Left ventricle myocardium inferior (tissue), 1 donor: ENCODE data around the gene ABHD12. TPM values are rescaled to one million over a fixed set of nuclear protein-coding genes. Genes with fewer than 3 reads are reported as not detected.
A peak's percentile ranks its signal among the peaks of the same experiment; 100 is the strongest.

ENCODE experiments used
- DNase-seq: peaks from one replicate; pipeline ENCODE4 v3.0.0-alpha.2; 2020
- H3K27ac ChIP-seq: fragments of 200-600 bp; replicated peaks from 2 replicates; pipeline ENCODE4 v1.8.0; 2021
- H3K27me3 ChIP-seq: fragments of 200-600 bp; 2 replicates; pipeline ENCODE4 v1.8.0; 2021; ENCODE audit warnings: low read depth
- H3K36me3 ChIP-seq: fragments of 200-600 bp; 2 replicates; pipeline ENCODE4 v1.8.0; 2021
- H3K4me1 ChIP-seq: fragments of 200-600 bp; 2 replicates; pipeline ENCODE4 v1.8.0; 2021
- H3K4me3 ChIP-seq: fragments of 200-600 bp; 2 replicates; pipeline ENCODE4 v1.8.0; 2021; ENCODE audit warnings: mild to moderate bottlenecking, moderate library complexity
- H3K9me3 ChIP-seq: fragments of 200-600 bp; replicated peaks from 2 replicates; pipeline ENCODE4 v1.8.0; 2021
- intact Hi-C: fragments of 100-400 bp; cut with micrococcal nuclease; formaldehyde crosslinking; loops from one replicate; pipeline ENCODE4 v1.11.0; 2022
- total RNA-seq: library from RNA; stranded (reverse); fragmentation: NEBNext Ultra II Directional; extraction: Animal tissue kit (Norgen Biotek cat#: 25700); gene quantifications from one replicate; pipeline ENCODE4 v1.2.1, GENCODE V29; 2021
- TF ChIP-seq, protein P1 (sequence below): fragments of 200-600 bp; IDR thresholded peaks from 2 replicates; pipeline ENCODE4 v1.8.0; 2021; ENCODE audit warnings: antibody characterized with exemption, mild to moderate bottlenecking, borderline replicate concordance
- donor health status: DM: no; HTN: yes; CAD: no; lungs with severe emphysema.

Gene ABHD12
- total RNA-seq, 1 donor from 2014 or later = 23.2 TPM

DNA sequence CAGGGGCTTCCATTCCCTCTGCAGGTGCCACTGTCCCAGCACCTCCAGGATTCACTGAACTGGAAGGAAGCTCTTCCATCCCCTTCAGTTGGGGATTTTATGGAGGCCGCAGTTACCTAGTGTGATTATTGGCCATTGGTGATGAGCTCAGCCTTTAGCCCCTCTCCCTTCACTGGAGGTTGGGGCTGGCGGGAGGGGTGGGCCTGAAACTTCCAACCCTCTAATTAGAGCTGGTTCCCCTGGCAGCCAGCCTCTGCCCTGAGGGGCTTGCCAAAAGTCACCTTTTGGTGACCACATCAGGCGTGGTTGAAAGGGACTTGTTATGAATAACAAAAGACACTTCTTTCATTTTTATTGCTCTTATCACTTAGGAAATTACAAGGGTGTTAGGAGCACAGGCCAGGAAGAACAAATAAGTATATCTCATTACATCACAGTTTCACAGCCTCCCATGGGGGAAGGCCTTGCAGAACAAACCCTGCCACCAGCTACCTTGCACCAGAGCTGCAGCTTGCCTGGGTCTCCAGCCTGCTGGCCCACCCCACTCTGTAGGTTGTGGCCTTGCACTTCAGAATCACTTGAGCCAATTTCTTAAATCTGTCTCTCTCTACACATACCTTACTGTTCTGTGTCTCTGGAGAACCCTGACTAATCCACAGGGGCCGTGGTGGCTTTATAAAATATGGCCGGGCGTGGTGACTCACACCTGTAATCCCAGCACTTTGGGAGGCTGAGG, 137.8 kb downstream of the ABHD12 start:
- no peaks in the 10 kb centered on the region for H3K27me3 ChIP-seq
- no peak for DNase-seq
- H3K36me3 ChIP-seq = peaks cover 5% of the 10 kb centered on the region
- peak overlapping the region; percentile 97 for H3K4me3 ChIP-seq
- intact Hi-C loops = no loop called here
- TF ChIP-seq, protein P1, sequence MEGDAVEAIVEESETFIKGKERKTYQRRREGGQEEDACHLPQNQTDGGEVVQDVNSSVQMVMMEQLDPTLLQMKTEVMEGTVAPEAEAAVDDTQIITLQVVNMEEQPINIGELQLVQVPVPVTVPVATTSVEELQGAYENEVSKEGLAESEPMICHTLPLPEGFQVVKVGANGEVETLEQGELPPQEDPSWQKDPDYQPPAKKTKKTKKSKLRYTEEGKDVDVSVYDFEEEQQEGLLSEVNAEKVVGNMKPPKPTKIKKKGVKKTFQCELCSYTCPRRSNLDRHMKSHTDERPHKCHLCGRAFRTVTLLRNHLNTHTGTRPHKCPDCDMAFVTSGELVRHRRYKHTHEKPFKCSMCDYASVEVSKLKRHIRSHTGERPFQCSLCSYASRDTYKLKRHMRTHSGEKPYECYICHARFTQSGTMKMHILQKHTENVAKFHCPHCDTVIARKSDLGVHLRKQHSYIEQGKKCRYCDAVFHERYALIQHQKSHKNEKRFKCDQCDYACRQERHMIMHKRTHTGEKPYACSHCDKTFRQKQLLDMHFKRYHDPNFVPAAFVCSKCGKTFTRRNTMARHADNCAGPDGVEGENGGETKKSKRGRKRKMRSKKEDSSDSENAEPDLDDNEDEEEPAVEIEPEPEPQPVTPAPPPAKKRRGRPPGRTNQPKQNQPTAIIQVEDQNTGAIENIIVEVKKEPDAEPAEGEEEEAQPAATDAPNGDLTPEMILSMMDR = no peak
- H3K4me1 ChIP-seq = peaks cover 94% of the 10 kb centered on the region
- H3K27ac ChIP-seq = peak overlapping the region; percentile 97
- no peaks in the 10 kb centered on the region for H3K9me3 ChIP-seq

DNA sequence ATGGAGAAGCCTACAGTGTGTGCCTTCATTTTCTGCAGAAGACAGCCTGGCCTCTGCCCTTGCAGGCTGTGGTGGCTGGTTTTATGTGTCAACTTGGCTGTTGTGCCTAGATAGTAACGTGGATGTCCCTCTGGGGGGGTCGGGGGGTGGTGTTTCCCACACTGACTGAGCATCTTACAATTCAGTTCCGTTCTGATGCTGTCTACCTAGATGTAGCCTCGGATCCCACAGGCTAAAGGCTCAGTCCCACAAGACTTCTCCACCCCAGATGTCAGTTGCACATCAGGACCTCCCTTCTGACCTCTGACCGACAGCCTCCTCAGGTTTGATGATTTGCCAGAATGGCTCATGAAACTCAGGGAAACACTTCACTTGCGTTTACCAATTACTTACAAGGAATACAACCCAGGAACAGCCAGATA, 138.4 kb downstream of the ABHD12 start:
- intact Hi-C loops = no loop called here
- H3K27ac ChIP-seq = peak overlapping the region; percentile 97
- no peak for DNase-seq
- no peaks in the 10 kb centered on the region for H3K27me3 ChIP-seq
- H3K4me3 ChIP-seq = peak overlapping the region; percentile 97
- H3K9me3 ChIP-seq = no peaks in the 10 kb centered on the region
- TF ChIP-seq, protein P1 = no peak
- peaks cover 92% of the 10 kb centered on the region for H3K4me1 ChIP-seq
- H3K36me3 ChIP-seq = peaks cover 5% of the 10 kb centered on the region

DNA sequence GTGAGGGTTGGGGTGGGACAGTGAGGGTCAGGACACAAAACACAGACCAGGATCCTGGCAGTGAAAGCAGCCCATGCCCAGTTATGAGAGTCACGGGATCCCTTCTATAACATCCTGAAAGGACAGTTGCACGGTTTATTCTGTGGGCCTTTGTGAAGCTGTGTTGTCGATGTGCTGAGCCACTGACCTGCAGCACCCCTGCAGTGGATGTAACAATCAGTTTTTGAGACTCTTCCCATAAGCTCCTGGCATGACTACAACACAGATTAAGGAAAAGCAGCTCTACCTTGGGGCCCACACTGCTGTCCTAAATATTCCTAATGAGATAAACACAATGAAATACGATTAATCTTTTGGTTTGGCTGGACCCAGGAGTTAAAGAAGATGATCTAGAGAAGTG, 139.1 kb downstream of the ABHD12 start:
- peaks cover 5% of the 10 kb centered on the region for H3K36me3 ChIP-seq
- peaks cover 92% of the 10 kb centered on the region for H3K4me1 ChIP-seq
- intact Hi-C loops = no loop called here
- H3K4me3 ChIP-seq = peak overlapping the region; percentile 97
- TF ChIP-seq, protein P1 = no peak
- no peaks in the 10 kb centered on the region for H3K27me3 ChIP-seq
- no peaks in the 10 kb centered on the region for H3K9me3 ChIP-seq
- no peak for DNase-seq
- H3K27ac ChIP-seq = peak overlapping the region; percentile 97

DNA sequence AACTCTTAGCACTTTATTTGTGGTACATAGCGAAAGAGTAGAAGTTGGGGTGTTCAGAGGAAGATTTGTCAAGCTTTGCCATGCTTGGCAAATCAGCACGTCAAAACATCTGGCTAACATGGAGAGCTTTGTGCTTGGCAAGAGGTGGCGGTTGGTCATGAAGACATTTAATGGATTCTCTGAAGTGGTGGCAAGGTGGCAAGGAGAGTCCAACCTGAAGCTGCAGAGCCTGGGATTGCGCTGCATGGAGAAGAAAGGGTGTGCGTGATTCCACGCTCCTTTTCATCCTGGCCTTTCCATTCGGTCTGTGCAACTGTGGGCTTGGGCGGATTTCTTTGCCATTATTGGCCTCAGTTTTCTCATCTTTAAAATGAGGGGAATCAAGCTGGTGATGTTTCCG, 139.6 kb downstream of the ABHD12 start:
- no peaks in the 10 kb centered on the region for H3K27me3 ChIP-seq
- peak overlapping the region; percentile 97 for H3K4me3 ChIP-seq
- intact Hi-C loops = no loop called here
- TF ChIP-seq, protein P1 = no peak
- peaks cover 91% of the 10 kb centered on the region for H3K4me1 ChIP-seq
- no peaks in the 10 kb centered on the region for H3K9me3 ChIP-seq
- peak overlapping the region; percentile 97 for H3K27ac ChIP-seq
- peaks cover 5% of the 10 kb centered on the region for H3K36me3 ChIP-seq
- no peak for DNase-seq

DNA sequence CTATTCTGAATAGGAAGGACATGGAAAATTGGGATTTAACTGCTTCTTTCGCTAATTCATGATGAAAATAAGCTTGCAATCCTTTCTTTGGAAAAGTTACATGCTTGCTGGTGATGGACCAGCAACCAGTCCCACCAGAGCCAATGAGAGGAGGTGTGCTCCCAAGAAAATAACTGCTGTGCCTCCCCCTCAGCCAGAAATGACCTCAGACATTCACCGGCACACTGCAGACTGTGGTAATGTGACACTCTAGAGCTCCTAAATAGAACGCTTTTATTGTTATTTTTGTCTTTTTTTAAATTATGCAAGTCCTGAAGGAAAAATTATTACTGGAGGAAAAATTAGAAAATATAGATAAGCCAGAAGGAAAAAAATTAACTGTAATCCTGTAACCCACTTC, 140.1 kb downstream of the ABHD12 start:
- peak overlapping the region; percentile 97 for H3K27ac ChIP-seq
- H3K4me1 ChIP-seq = peaks cover 86% of the 10 kb centered on the region
- H3K27me3 ChIP-seq = no peaks in the 10 kb centered on the region
- no peak for DNase-seq
- H3K4me3 ChIP-seq = peak overlapping the region; percentile 97
- intact Hi-C loops = no loop called here
- H3K36me3 ChIP-seq = peaks cover 5% of the 10 kb centered on the region
- no peaks in the 10 kb centered on the region for H3K9me3 ChIP-seq
- TF ChIP-seq, protein P1 = no peak

Other genes with a start within 250 kb of the ABHD12 start
- gene ENTPD6, start 195.1 kb downstream of the ABHD12 start, total RNA-seq = 106 TPM
- gene PYGB, start 142.8 kb downstream of the ABHD12 start, total RNA-seq = 218 TPM
- gene GINS1, start 16.8 kb upstream of the ABHD12 start, total RNA-seq = 0.41 TPM
- gene NINL, start 194.7 kb upstream of the ABHD12 start, total RNA-seq = 1.8 TPM
- 2.7 TPM for gene NANP, start 233.2 kb upstream of the ABHD12 start, total RNA-seq